H9 (cell line): ENCODE data around the gene DPP7. TPM values are rescaled to one million over a fixed set of nuclear protein-coding genes. Genes with fewer than 3 reads are reported as not detected.

Experiments used
- DNase-seq: peaks from one replicate; pipeline ENCODE4 v3.0.0-alpha.2; 2017
- H2AFZ ChIP-seq: one replicate; pipeline ENCODE4 v1.6.1; 2013; ENCODE audit warnings: mild to moderate bottlenecking, low read length, control low read depth, moderate library complexity
- H2AK5ac ChIP-seq: 2 replicates; pipeline ENCODE4 v1.6.1; 2013; ENCODE audit warnings: low read length, control low read depth, mixed read lengths; ENCODE audit not compliant: insufficient read length
- H2BK120ac ChIP-seq: one replicate; pipeline ENCODE4 v1.6.1; 2013; ENCODE audit warnings: low read depth, mild to moderate bottlenecking, low read length, control low read depth, inconsistent platforms; ENCODE audit not compliant: poor library complexity, severe bottlenecking
- H2BK12ac ChIP-seq: 2 replicates; pipeline ENCODE4 v1.6.1; 2013; ENCODE audit warnings: low read length, control low read depth, mixed read lengths, low read depth; ENCODE audit not compliant: insufficient read length
- H2BK15ac ChIP-seq: 2 replicates; pipeline ENCODE4 v1.6.1; 2013; ENCODE audit warnings: low read depth, low read length, control low read depth
- H2BK20ac ChIP-seq: one replicate; pipeline ENCODE4 v1.6.1; 2013; ENCODE audit warnings: low read depth, mild to moderate bottlenecking, low read length, control low read depth, inconsistent platforms; ENCODE audit not compliant: poor library complexity, severe bottlenecking
- H2BK5ac ChIP-seq: 2 replicates; pipeline ENCODE4 v1.6.1; 2013; ENCODE audit warnings: low read length, control low read depth, mixed read lengths; ENCODE audit not compliant: insufficient read length
- H3K14ac ChIP-seq: 2 replicates; pipeline ENCODE4 v1.6.1; 2013; ENCODE audit warnings: low read length, control low read depth; ENCODE audit not compliant: insufficient read depth
- H3K18ac ChIP-seq: 2 replicates; pipeline ENCODE4 v1.6.1; 2013; ENCODE audit warnings: low read depth, mild to moderate bottlenecking, mixed read lengths, low read length, control low read depth; ENCODE audit not compliant: insufficient read length
- H3K23ac ChIP-seq: 2 replicates; pipeline ENCODE4 v1.6.1; 2013; ENCODE audit warnings: low read length, control low read depth, mixed read lengths, low read depth; ENCODE audit not compliant: insufficient read length
- H3K23me2 ChIP-seq: 2 replicates; pipeline ENCODE4 v1.6.1; 2013; ENCODE audit warnings: low read depth, mild to moderate bottlenecking, mixed read lengths, low read length, control low read depth; ENCODE audit not compliant: insufficient read length, poor library complexity, severe bottlenecking
- H3K27ac ChIP-seq: 2 replicates; pipeline ENCODE4 v1.5.1; 2013; ENCODE audit warnings: low read length, control low read depth, mixed read lengths, low read depth; ENCODE audit not compliant: insufficient read length
- H3K27me3 ChIP-seq: 2 replicates; pipeline ENCODE4 v1.6.1; 2013; ENCODE audit warnings: low read length, control low read depth, inconsistent platforms; ENCODE audit not compliant: insufficient read depth
- H3K4ac ChIP-seq: 2 replicates; pipeline ENCODE4 v1.6.1; 2013; ENCODE audit warnings: low read depth, mild to moderate bottlenecking, control low read depth, inconsistent platforms, low read length, moderate library complexity
- H3K4me1 ChIP-seq: 2 replicates; pipeline ENCODE4 v1.6.1; 2013; ENCODE audit warnings: low read length, control low read depth, inconsistent platforms; ENCODE audit not compliant: insufficient read depth
- H3K4me2 ChIP-seq: 2 replicates; pipeline ENCODE4 v1.6.1; 2013; ENCODE audit warnings: low read length, control low read depth, mixed read lengths; ENCODE audit not compliant: insufficient read length, insufficient read depth
- H3K56ac ChIP-seq: 2 replicates; pipeline ENCODE4 v1.6.1; 2013; ENCODE audit warnings: low read depth, mild to moderate bottlenecking, mixed read lengths, low read length, control low read depth; ENCODE audit not compliant: insufficient read length
- H3K79me1 ChIP-seq: 2 replicates; pipeline ENCODE4 v1.6.1; 2013; ENCODE audit warnings: low read depth, mild to moderate bottlenecking, moderate library complexity, low read length, control low read depth, inconsistent platforms; ENCODE audit not compliant: insufficient read depth, poor library complexity, severe bottlenecking
- H3K79me2 ChIP-seq: 2 replicates; pipeline ENCODE4 v1.6.1; 2013; ENCODE audit warnings: low read length, control low read depth, inconsistent platforms; ENCODE audit not compliant: insufficient read depth
- H3K9ac ChIP-seq: 2 replicates; pipeline ENCODE4 v1.6.1; 2013; ENCODE audit warnings: low read length, control low read depth, mixed read lengths; ENCODE audit not compliant: insufficient read length; ENCODE audit errors: extremely low read depth
- H3K9me3 ChIP-seq: one replicate; pipeline ENCODE4 v1.6.1; 2013; ENCODE audit warnings: low read depth, low read length, inconsistent platforms; ENCODE audit not compliant: control insufficient read depth
- H3T11ph ChIP-seq: one replicate; pipeline ENCODE4 v1.6.1; 2013; ENCODE audit warnings: mild to moderate bottlenecking, low read length, control low read depth, inconsistent platforms
- H4K20me1 ChIP-seq: one replicate; pipeline ENCODE4 v1.6.1; 2013; ENCODE audit not compliant: control insufficient read depth, insufficient read length, insufficient read depth
- H4K5ac ChIP-seq: 2 replicates; pipeline ENCODE4 v1.6.1; 2013; ENCODE audit warnings: low read depth, mild to moderate bottlenecking, mixed read lengths, low read length, control low read depth; ENCODE audit not compliant: insufficient read length
- H4K8ac ChIP-seq: replicated peaks from 2 replicates; pipeline ENCODE4 v1.6.1; 2013; ENCODE audit warnings: low read length, control low read depth, mixed read lengths, low read depth; ENCODE audit not compliant: insufficient read length
- H4K91ac ChIP-seq: 2 replicates; pipeline ENCODE4 v1.6.1; 2013; ENCODE audit warnings: low read depth, mild to moderate bottlenecking, moderate library complexity, mixed read lengths, low read length, control low read depth; ENCODE audit not compliant: insufficient read length
- H3K27ac Mint-ChIP-seq, 3 experiments: 2 replicates in 2 of 3; 3 replicates in 1 of 3; pipeline ENCODE4 v1.8.0; 2020 to 2021; ENCODE audit warnings: mixed read lengths in 3 of 3, mild to moderate bottlenecking in 1 of 3, moderate library complexity in 1 of 3
- H3K27me3 Mint-ChIP-seq: 2 replicates; pipeline ENCODE4 v1.8.0; 2021; ENCODE audit warnings: low read depth, mild to moderate bottlenecking, moderate library complexity, mixed read lengths
- H3K36me3 Mint-ChIP-seq, 3 experiments: 2 replicates in 2 of 3; 3 replicates in 1 of 3; pipeline ENCODE4 v1.8.0; 2020 to 2021; ENCODE audit warnings: low read depth in 3 of 3, mixed read lengths in 3 of 3; ENCODE audit not compliant: insufficient read depth in 1 of 3
- H3K4me1 Mint-ChIP-seq, 2 experiments: 2 replicates each; pipeline ENCODE4 v1.8.0; 2020; ENCODE audit warnings: mixed read lengths in 2 of 2
- H3K4me3 Mint-ChIP-seq, 2 experiments: 2 replicates in 1 of 2; 3 replicates in 1 of 2; pipeline ENCODE4 v1.8.0; 2020 to 2021; ENCODE audit warnings: mild to moderate bottlenecking in 2 of 2, mixed read lengths in 2 of 2, moderate library complexity in 1 of 2
- H3K9me3 Mint-ChIP-seq, 2 experiments: 2 replicates in 1 of 2; 3 replicates in 1 of 2; pipeline ENCODE4 v1.8.0; 2020; ENCODE audit warnings: mild to moderate bottlenecking in 2 of 2, mixed read lengths in 2 of 2, moderate library complexity in 1 of 2
- WGBS: extraction: QIAGEN DNeasy Blood & Tissue Kit; methylation state at CpG from one replicate; pipeline ENCODE4 v1.1.7; 2013; ENCODE audit warnings: missing lambda C conversion rate, low lambda C conversion rate, mixed read lengths; ENCODE audit not compliant: insufficient read length; ENCODE audit errors: extremely low coverage; 5-methylcytosine and 5-hydroxymethylcytosine counted together
- total RNA-seq: library from RNA; stranded (reverse); gene quantifications from 2 replicates; pipeline ENCODE4 v1.2.1, GENCODE V29; 2021
- TF ChIP-seq, protein P1 (sequence below): fragments of 200-600 bp; sonication (generic); conservative IDR thresholded peaks from 3 replicates; pipeline ENCODE4 v1.8.0; 2021; ENCODE audit warnings: antibody characterized with exemption, mild to moderate bottlenecking

Gene DPP7
- total RNA-seq, 1 experiment from 2014 or later: 29.4 TPM

DNA sequence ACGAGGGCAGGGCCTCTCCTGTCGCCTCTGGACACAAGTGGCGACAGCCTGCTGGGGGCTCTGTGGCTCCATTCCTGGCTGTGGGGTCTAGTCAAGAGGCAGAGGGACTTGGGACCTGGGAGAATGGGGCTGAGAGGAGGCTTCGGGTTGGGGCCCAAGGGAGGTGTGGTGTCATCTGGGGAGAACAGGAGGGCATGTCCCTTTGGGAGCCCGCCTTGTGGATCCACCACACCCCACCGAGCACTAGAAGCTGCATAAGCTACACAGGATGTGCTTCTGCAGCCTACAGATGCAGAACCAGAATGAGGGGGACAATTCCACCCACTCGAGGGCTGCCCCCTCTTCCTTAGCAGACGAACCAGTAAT, 31.6 kb downstream of the DPP7 start:
- H2BK15ac ChIP-seq: no peak overlapping the region
- peaks cover 3% of the 10 kb centered on the region for H4K20me1 ChIP-seq
- no peak overlapping the region for H2BK12ac ChIP-seq
- H3K56ac ChIP-seq: no peak overlapping the region
- H2AFZ ChIP-seq: no peak overlapping the region
- no peak overlapping the region for H3K18ac ChIP-seq
- H3K9ac ChIP-seq: no peak overlapping the region
- H3K9me3 ChIP-seq: no peaks in the 10 kb centered on the region
- Mint-ChIP-seq H3K36me3 (no peaks in the 10 kb centered on the region; a peak in 1 of 7 replicates), H3K4me3 (no peak overlapping the region), H3K9me3 (no peaks in the 10 kb centered on the region), H3K4me1 (peaks cover 15 to 26% of the 10 kb centered on the region in 2 experiments), H3K27ac (no peak overlapping the region), H3K27me3 (peaks cover 31% of the 10 kb centered on the region)
- H3K23me2 ChIP-seq: peaks cover 22% of the 10 kb centered on the region
- H3K23ac ChIP-seq: no peak overlapping the region
- WGBS: no CpG with 5 or more reads among the region's 8 CpGs
- H3K79me1 ChIP-seq: no peaks in the 10 kb centered on the region
- no peak overlapping the region for H2BK20ac ChIP-seq
- no peak overlapping the region for H3K4ac ChIP-seq
- no peak overlapping the region for H2AK5ac ChIP-seq
- H3K4me1 ChIP-seq: no peaks in the 10 kb centered on the region; the same call in 1 of the 2 replicates
- H3K79me2 ChIP-seq: no peaks in the 10 kb centered on the region
- no peak overlapping the region for H4K5ac ChIP-seq
- no peak overlapping the region for H4K8ac ChIP-seq
- TF ChIP-seq, protein P1, sequence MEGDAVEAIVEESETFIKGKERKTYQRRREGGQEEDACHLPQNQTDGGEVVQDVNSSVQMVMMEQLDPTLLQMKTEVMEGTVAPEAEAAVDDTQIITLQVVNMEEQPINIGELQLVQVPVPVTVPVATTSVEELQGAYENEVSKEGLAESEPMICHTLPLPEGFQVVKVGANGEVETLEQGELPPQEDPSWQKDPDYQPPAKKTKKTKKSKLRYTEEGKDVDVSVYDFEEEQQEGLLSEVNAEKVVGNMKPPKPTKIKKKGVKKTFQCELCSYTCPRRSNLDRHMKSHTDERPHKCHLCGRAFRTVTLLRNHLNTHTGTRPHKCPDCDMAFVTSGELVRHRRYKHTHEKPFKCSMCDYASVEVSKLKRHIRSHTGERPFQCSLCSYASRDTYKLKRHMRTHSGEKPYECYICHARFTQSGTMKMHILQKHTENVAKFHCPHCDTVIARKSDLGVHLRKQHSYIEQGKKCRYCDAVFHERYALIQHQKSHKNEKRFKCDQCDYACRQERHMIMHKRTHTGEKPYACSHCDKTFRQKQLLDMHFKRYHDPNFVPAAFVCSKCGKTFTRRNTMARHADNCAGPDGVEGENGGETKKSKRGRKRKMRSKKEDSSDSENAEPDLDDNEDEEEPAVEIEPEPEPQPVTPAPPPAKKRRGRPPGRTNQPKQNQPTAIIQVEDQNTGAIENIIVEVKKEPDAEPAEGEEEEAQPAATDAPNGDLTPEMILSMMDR: no peak
- H3K4me2 ChIP-seq: no peak overlapping the region
- H3K27ac ChIP-seq: no peak overlapping the region
- H2BK5ac ChIP-seq: no peak overlapping the region
- no peak overlapping the region for H2BK120ac ChIP-seq
- no peak overlapping the region for H4K91ac ChIP-seq
- H3T11ph ChIP-seq: no peak overlapping the region
- peaks cover 5% of the 10 kb centered on the region; the same call in 1 of the 2 replicates for H3K27me3 ChIP-seq
- H3K14ac ChIP-seq: no peak overlapping the region
- DNase-seq: no peak
